Activated naive CD8-positive, alpha-beta T cell treated with anti-CD3 and anti-CD28 coated beads, Interleukin-2, amount 50 U/mL, for 24 hours (primary cell): Measurements from ENCODE around the gene AXL.

Source experiments
- ATAC-seq: fragments of 150-1000 bp; cut with Tn5 transposase; one replicate; pipeline ENCODE4 v1.10.0; 2021
- DNase-seq: peaks from one replicate; pipeline ENCODE4 v3.0.0; 2021
- H3K27ac Mint-ChIP-seq: one replicate; pipeline ENCODE4 v1.8.0; 2021; ENCODE audit warnings: mild to moderate bottlenecking, mixed read lengths
- H3K27me3 Mint-ChIP-seq: one replicate; pipeline ENCODE4 v1.8.0; 2021; ENCODE audit warnings: mixed read lengths
- H3K36me3 Mint-ChIP-seq: one replicate; pipeline ENCODE4 v1.8.0; 2021; ENCODE audit warnings: low read depth, mixed read lengths
- H3K4me1 Mint-ChIP-seq: one replicate; pipeline ENCODE4 v1.8.0; 2021; ENCODE audit warnings: mixed read lengths
- H3K4me3 Mint-ChIP-seq: one replicate; pipeline ENCODE4 v1.8.0; 2021; ENCODE audit warnings: mild to moderate bottlenecking, moderate library complexity, mixed read lengths
- H3K9me3 Mint-ChIP-seq: one replicate; pipeline ENCODE4 v1.8.0; 2021; ENCODE audit warnings: mixed read lengths

AXL gene

DNA sequence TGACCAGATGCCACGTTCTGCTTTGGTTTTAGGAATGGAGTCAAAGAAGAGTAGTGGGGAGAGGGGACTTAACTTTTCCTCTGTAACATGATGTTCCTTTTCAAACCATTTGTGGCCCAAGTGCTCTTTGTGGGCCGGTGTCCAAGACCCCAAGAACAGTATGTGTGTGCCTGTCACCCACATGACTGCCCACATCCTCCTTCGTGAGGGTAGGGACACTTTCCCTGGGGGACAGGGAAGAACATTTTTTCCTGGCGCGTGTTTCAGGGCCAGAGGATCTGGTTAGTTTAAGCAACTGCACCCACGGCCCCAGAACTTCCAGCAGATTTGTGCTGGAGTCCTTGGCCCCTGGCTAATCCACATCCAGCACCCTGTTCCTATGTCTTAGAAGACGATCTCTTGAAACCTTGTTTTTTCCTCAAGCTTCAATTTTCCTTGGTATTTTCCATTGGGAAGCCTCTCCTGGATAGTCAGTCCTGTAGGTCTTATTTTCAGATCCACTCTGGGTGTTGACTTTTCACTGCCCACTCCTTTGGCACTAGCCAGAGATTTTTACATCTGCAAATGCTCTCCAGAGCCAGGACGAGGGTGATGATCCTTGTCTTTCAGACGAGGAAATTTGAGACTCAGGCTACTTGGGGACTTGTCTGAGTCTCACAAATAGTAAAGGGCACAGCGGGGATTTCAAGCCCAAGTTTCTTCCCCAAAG is 80.2 kb downstream of the AXL start:
- ATAC-seq (no peak), DNase-seq (no peak)
- peaks cover 92% of the 10 kb centered on the region for H3K4me1 Mint-ChIP-seq
- H3K36me3 Mint-ChIP-seq, result peaks cover 85% of the 10 kb centered on the region
- no peak overlapping the region for H3K4me3 Mint-ChIP-seq
- peak overlapping the region; percentile 88 for H3K27ac Mint-ChIP-seq
- no peaks in the 10 kb centered on the region for H3K27me3 Mint-ChIP-seq
- no peaks in the 10 kb centered on the region for H3K9me3 Mint-ChIP-seq

DNA sequence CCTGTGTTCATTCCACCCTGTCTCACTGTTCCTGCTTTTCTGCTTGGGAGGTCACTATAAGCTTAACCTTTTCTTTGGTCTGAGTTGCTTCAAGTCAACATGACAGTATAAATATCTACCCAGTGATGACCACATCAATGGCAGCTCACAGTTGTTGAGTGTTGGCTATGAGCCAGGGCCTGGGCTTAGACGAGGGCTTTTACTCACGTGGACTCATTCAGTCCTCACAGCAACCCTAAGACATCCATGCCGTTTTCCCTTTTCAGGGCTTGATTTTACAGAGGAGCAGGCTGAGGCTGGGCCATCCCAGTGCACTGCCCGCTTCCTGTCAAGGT is 80.7 kb downstream of the AXL start:
- H3K4me1 Mint-ChIP-seq, result peaks cover 98% of the 10 kb centered on the region
- H3K27ac Mint-ChIP-seq, result peak overlapping the region; percentile 39
- H3K36me3 Mint-ChIP-seq, result peaks cover 85% of the 10 kb centered on the region
- no peaks in the 10 kb centered on the region for H3K27me3 Mint-ChIP-seq
- DNase-seq (no peak), ATAC-seq (no peak)
- H3K9me3 Mint-ChIP-seq, result no peaks in the 10 kb centered on the region
- no peak overlapping the region for H3K4me3 Mint-ChIP-seq

DNA sequence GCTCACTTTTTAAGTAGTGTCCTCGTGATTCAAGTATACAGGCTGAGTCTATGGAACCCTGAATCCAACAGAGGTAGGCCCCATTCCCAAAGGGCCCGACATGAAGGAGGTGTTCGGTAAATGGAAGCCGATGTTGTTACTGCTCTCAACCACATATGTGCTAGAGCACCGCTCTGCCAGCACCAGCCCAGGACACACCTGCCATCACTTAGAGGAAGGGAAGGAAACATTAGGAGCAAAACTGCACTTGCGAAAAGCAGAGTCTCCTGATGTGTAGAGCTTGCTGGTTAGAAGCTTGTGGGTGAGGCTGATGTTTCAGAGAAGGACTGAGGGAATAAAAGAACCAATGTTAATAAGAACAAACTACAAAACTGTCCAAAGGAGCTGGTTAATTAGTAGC is 81.5 kb downstream of the AXL start:
- H3K36me3 Mint-ChIP-seq, result peaks cover 84% of the 10 kb centered on the region
- peaks cover 100% of the 10 kb centered on the region for H3K4me1 Mint-ChIP-seq
- no peak overlapping the region for H3K4me3 Mint-ChIP-seq
- no peak for DNase-seq
- no peaks in the 10 kb centered on the region for H3K27me3 Mint-ChIP-seq
- H3K27ac Mint-ChIP-seq, result peak overlapping the region; percentile 15
- ATAC-seq, result no peak
- H3K9me3 Mint-ChIP-seq, result no peaks in the 10 kb centered on the region

DNA sequence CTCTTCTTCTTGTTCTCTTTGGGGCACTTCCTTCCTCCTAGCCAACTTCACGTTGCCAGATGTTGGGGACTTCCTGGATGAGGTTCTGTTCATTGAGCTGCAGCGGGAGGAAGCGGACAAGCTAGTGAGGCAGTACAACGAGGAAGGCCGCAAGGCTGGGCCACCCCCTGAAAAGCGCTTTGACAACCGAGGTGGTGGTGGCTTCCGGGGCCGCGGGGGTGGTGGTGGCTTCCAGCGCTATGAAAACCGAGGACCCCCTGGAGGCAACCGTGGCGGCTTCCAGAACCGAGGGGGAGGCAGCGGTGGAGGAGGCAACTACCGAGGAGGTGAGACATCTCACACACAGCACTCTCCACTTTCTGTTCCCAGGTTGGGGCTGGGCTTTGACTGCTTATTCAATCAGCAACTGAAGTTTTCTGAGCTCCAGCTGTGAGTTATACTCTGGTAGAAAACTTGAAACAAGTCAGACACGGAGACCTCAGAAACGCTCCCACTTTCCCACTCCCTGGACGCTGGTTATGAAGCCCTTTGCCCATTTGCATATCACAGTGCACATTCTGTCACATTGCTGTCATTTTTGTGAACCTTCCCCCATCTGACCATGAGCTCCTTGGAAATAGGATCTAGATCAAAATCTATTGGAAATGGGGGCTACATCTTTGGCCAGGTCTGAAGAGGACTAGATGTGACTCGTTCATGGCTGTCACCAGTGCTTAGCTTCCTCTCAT is 83.8 kb downstream of the AXL start:
- H3K27ac Mint-ChIP-seq, result peak overlapping the region; percentile 97
- peak overlapping the region; percentile 58 for H3K4me3 Mint-ChIP-seq
- H3K4me1 Mint-ChIP-seq, result peaks cover 98% of the 10 kb centered on the region
- H3K9me3 Mint-ChIP-seq, result no peaks in the 10 kb centered on the region
- no peaks in the 10 kb centered on the region for H3K27me3 Mint-ChIP-seq
- H3K36me3 Mint-ChIP-seq, result peaks cover 81% of the 10 kb centered on the region
- peak; percentile 80 for DNase-seq
- ATAC-seq, result peak; percentile 71

DNA sequence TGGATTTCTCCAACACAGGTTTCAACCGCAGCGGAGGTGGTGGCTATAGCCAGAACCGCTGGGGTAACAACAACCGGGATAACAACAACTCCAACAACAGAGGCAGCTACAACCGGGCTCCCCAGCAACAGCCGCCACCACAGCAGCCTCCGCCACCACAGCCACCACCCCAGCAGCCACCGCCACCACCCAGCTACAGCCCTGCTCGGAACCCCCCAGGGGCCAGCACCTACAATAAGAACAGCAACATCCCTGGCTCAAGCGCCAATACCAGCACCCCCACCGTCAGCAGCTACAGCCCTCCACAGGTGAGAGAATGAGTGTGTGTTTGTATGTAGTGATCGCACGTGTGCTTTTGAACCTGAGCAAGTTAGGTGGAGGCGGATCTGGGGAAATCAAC is 84.9 kb downstream of the AXL start:
- H3K36me3 Mint-ChIP-seq, result peaks cover 73% of the 10 kb centered on the region
- no peak for ATAC-seq
- peak overlapping the region; percentile 69 for H3K27ac Mint-ChIP-seq
- H3K4me3 Mint-ChIP-seq, result no peak overlapping the region
- peaks cover 98% of the 10 kb centered on the region for H3K4me1 Mint-ChIP-seq
- DNase-seq, result no peak
- H3K27me3 Mint-ChIP-seq, result no peaks in the 10 kb centered on the region
- no peaks in the 10 kb centered on the region for H3K9me3 Mint-ChIP-seq

DNA sequence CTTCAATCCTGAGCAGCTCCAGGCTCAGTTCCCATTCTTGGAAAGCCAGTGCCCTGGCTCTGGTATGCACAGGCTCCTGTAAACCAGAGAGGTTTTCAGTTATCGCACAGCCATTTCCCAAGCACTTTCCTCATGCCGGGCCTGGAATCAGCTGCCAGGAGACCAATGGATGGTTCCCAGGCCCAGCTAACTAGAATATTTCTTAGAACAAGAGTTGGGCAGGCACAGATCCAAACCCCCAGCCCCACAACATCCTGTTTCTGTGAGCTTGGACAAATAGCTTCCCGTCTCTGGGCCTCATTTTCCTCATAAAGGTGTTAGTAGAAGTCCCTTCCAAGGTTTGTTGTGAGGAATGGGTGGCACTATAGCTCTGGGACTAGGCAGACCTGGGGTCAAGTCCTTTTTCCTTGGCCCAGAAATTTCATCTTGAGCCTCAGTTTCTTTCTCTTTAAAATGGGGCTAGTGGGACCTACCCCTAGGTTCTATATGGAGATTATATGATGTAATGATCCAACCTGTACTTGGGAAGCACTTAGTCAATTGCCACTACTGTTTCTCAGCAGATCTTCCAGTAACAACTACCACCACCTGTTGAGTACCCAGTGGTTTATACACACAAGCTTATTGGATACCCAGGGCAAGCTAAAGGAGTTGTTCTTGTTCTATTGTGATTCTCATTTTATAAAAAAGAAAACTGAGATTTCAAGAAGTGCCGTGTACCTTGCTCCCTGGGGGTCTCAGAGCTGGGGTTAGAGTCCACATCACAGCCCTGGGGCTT is 85.9 kb downstream of the AXL start:
- Mint-ChIP-seq H3K4me3 (no peak overlapping the region), H3K4me1 (peaks cover 97% of the 10 kb centered on the region), H3K27ac (peak overlapping the region; percentile 53), H3K9me3 (no peaks in the 10 kb centered on the region), H3K36me3 (peaks cover 64% of the 10 kb centered on the region), H3K27me3 (no peaks in the 10 kb centered on the region)
- DNase-seq (no peak), ATAC-seq (no peak)

DNA sequence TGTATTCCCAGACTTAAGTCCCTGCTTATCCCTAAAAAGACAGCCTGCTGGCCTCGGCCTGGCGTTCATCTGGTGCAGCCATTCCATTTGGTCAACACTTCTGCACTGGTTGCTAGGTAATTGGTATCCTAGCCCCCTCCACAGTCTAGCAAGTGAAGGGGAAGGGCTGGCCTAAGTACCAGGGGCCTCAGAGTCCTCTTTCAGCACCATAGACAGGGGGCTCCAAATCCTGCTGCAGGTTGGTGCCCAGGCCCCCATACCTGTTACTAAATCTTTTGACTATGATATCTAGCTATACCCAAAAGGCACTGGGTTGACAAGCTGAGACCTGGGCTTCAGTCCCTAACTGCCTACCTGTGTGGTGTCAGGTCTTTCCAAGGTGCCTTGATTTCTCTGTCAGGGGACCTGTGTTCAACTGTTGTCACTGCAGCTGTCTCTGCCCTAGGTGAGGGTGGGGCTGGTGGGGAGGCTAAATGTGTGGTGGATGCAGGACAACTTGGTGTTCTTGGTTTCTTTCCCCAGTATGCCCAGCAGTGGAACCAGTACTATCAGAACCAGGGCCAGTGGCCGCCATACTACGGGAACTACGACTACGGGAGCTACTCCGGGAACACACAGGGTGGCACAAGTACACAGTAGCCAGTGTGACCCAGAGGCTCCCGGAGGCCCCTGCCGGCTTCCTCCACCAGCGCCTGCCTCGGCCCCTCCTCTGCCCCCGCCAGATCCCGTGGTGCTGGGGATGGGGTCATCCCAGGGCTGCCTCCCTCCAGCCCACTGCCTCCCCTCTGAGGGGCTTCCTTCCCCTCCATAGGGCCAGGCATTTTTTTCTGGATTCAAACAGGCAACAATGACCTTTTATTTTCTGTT is 87.1 kb downstream of the AXL start:
- H3K36me3 Mint-ChIP-seq, result peaks cover 57% of the 10 kb centered on the region
- H3K27me3 Mint-ChIP-seq, result no peaks in the 10 kb centered on the region
- H3K4me1 Mint-ChIP-seq, result peaks cover 95% of the 10 kb centered on the region
- H3K27ac Mint-ChIP-seq, result peak overlapping the region; percentile 97
- no peak for DNase-seq
- ATAC-seq, result no peak
- no peaks in the 10 kb centered on the region for H3K9me3 Mint-ChIP-seq
- no peak overlapping the region for H3K4me3 Mint-ChIP-seq

DNA sequence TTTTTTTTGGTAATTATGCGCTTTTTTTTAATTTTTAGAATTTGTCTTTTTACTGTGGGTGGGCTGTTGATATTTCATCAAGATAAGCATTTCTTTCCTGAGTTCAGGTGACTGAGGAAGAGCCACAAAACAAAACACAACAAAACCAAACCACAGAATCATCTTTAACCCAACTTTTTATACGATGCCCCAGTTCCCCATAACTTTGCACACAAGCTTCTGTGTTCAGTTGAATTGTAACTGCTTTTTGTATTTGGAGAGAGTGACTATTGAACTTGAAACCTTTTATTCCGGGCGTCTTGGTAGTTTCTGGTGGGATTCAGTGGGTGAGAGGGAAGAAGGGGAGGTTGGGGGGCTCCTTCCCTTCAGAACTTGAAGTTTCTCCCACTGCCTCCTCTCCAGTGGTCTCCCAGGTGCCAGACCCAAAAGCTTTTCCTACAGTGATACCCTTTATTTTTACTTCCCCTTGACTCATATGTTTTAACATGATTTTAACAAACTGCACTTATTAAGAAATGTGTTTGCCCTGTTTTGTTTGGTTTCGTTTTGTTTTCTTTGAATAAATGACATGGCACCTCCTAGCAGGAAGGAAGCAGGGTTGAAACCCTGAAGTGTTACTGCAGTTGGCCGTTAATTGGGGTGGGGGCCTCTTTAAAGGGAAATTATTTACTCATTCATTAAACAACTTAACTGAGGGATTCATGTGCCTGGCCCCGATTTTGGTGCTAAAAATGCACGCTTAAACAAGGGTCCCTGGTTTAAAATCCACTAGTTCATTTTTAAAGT is 88.3 kb downstream of the AXL start:
- ATAC-seq (no peak), DNase-seq (no peak)
- Mint-ChIP-seq H3K27ac (peak overlapping the region; percentile 97), H3K27me3 (no peaks in the 10 kb centered on the region), H3K4me3 (peak overlapping the region; percentile 51), H3K36me3 (peaks cover 51% of the 10 kb centered on the region), H3K9me3 (no peaks in the 10 kb centered on the region), H3K4me1 (peaks cover 95% of the 10 kb centered on the region)

DNA sequence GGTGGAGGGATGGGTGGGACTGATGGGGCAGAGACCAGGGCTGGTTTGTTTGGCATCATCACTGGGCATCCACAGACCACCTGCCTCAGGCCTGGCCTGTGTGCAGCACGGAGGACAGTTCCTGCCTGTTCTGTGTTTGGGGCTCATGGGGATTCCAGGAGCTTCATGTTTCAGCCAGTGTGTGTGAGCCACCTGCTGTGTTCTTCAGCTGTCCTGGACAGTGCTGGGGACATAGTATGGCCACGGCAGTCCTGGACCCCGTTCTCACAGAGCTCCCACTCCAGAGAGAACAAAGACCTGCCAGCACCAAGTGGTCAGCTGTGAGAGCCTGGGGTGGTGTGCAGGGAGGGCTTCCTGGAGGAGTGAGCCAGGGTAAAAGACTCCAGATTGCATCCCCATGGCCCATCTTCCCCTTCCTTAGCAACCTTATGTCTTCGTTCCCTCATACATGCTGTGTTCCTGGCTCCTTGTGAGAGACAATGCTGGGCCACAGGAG is 89.0 kb downstream of the AXL start:
- peaks cover 51% of the 10 kb centered on the region for H3K36me3 Mint-ChIP-seq
- peaks cover 91% of the 10 kb centered on the region for H3K4me1 Mint-ChIP-seq
- H3K27me3 Mint-ChIP-seq, result no peaks in the 10 kb centered on the region
- peak overlapping the region; percentile 99 for H3K4me3 Mint-ChIP-seq
- no peaks in the 10 kb centered on the region for H3K9me3 Mint-ChIP-seq
- ATAC-seq (peak; percentile 1), DNase-seq (no peak)
- H3K27ac Mint-ChIP-seq, result peak overlapping the region; percentile 97

DNA sequence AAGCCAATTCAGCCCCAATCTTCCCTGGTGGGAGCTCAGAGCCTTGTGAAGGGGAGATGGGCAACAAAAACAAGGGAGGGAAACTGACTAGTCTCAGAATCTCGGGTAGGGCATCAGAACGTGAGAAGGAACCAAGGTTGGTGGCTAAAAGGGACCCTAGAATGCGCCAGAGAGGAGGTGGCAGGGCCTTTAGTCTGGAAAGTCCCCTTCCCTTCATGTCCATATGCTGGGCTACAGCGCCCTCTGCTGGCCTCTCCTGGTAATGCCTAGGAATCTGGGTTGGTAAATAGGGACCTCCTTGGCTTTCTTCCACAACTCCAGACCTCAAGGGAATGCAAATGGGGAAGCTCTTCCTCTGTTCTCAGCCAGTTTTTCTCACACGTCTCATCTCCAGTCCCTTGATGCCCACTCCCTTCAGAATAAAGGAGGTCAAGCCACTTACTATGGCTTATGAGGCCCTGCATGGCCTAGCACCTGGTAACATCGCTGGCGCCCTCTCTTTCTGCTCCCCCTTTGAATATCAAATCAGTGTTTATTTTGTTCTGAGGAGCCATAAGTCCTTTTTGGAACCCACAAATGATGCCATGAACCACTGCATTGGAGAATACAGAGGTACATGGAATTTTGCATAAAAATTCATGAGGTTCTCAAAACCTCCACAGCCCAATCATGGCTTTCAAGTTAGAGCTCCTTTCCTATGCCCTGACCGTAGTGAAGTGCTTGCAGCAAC is 89.6 kb downstream of the AXL start:
- ATAC-seq, result peak; percentile 46
- H3K36me3 Mint-ChIP-seq, result peaks cover 53% of the 10 kb centered on the region
- no peaks in the 10 kb centered on the region for H3K9me3 Mint-ChIP-seq
- no peaks in the 10 kb centered on the region for H3K27me3 Mint-ChIP-seq
- DNase-seq, result peak; percentile 95
- peaks cover 91% of the 10 kb centered on the region for H3K4me1 Mint-ChIP-seq
- H3K27ac Mint-ChIP-seq, result peak overlapping the region; percentile 97
- peak overlapping the region; percentile 99 for H3K4me3 Mint-ChIP-seq

DNA sequence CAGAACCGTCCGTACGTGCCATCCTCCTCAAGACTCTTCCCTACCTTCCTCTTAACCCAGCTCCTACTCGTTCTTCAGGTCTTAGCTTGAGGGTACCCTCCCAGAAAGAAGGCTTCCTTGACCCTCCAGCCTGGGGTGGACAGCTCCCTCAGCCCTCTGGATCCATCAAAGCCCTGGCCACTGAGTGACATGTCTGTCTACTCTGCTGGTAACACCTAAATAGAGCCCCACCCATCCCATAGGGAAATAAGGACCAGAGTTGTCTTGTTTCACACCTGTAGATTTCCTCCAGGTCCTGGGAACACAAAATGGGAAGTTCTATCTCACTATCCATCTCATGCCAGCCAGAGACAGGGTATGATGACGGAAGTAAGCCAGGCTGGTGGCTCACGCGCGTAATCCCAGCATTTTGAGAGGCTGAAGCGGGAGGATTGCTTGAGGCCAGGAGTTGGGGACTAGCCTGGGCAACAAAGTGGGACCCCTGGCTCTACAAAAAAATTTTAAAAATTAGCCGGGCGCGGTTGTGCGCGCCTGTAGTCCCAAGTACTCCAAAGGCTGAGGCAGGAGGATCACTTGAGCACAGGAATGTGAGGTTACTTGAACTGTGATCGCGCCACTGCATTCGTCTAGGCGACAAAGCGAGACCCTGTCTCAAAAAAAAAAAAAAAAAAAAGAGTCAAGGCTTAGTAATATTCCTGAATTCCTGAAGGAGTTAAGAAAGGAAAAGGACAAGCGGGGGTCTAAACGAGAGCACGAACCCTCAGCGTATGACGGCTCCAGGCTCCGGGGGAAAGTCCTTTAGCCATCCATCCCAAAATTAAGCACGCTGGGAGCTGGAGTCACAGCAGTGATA is 90.4 kb downstream of the AXL start:
- Mint-ChIP-seq H3K4me1 (peaks cover 83% of the 10 kb centered on the region), H3K9me3 (no peaks in the 10 kb centered on the region), H3K4me3 (peak overlapping the region; percentile 99), H3K27ac (peak overlapping the region; percentile 97), H3K36me3 (peaks cover 50% of the 10 kb centered on the region), H3K27me3 (no peaks in the 10 kb centered on the region)
- DNase-seq (no peak), ATAC-seq (no peak)

DNA sequence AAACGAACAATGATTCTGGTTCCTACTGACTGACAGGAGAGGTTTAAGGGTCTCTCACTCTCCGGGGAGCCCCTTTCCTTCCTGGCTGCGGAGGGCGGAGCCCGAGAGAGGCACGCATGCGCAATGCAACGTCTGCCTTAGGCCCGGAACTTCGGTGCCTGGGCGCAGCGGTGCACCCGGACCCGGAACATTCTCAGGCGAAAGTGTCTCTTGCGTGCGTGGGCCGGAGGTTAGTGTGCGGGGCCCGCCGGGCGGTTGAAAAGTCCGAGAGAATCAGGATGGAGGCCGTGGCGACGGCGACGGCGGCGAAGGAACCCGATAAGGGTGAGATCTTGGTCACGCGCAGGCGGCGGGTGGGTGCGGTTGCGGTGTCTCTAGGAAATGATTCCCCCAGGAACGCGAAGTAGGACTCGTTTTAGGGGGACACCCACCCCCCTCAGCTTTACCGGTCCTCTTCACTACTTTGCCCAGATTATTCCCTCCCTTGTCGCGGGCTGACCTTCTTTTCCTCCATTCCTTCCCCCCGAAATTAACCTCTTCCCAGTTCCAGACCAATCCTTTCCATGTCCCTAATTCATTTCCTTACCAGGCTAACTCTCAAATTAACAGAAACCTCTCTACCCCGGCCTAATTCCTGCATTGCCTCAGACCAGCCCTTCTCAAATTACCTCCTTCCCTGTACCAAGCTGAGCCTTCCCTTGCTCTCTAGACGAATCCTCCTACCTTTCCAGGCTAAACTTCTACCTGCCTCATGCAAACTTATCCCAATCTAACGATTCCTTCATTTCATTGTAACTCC is 91.2 kb downstream of the AXL start, which contains the start of gene CCDC97:
Gene CCDC97, plus strand, starts transcription at position 140 of the 799 bp plus-strand sequence. Its CDS starts 139 bp downstream, at position 279.
- Mint-ChIP-seq H3K4me1 (peaks cover 75% of the 10 kb centered on the region), H3K9me3 (no peaks in the 10 kb centered on the region), H3K27ac (peak within 1 kb of the TSS; percentile 97), H3K36me3 (peaks cover 44% of the 10 kb centered on the region), H3K4me3 (peak within 1 kb of the TSS; percentile 99), H3K27me3 (no peaks in the 10 kb centered on the region)
- peak; percentile 90 for DNase-seq
- peak; percentile 62 for ATAC-seq
